Heart left ventricle (tissue), 13 donors: ENCODE measurements around the gene TMEM237.

Experiments used
- CTCF ChIP-seq, 12 donors: fragments of 200-600 bp; sonication (generic) in 4 of 12; IDR thresholded peaks; one replicate each; pipeline versions ENCODE4 v1.5.0 to v1.8.0; 2018 to 2022; ENCODE audit warnings: antibody characterized with exemption in 12 of 12, mild to moderate bottlenecking in 5 of 12
- POLR2A ChIP-seq, 2 donors: fragments of 450-650 bp; IDR thresholded peaks; one replicate each; pipeline ENCODE4 v1.6.1; 2017; ENCODE audit warnings: antibody characterized with exemption in 2 of 2, mild to moderate bottlenecking in 2 of 2, moderate library complexity in 2 of 2
- donor health status: ischemic (EF 13 %, LVEDD 7.1; RV severe dilation, severe dysfunction).
- donor health status: DM: no; HTN: yes; CAD: no.
- donor health status: DM: no; HTN: no; CAD: no.
- donor health status: ischemic (EF 25% LVEDD 6.9; RV normal size, moderate dysfunction).
- donor health status: ischemic (EF 25% LVEDD 5.7; RV mildly dilated, moderate dysfunction).
- donor health status: ischemic (EF 35%, LVEDD 5.7; RV mildly dilated, moderate dysfunction).
- donor health status: nonischemic (EF 11% LVEDD 7.7; RV severe dilation, severe dysfunction).
- donor health status: DM: yes; HTN: yes; CAD: no.
- donor health status: PGD.
- donor health status: ischemic (EF 29% LVEDD 5.4; RV normal size, mild dysfunction).
- donor health status: nonischemic (EF 23%, LVEDD 6.1; RV moderate dilation, normal function).

GRCh38 chr2:201647431-201647830 is 4.1 kb upstream of the TMEM237 start:
- no peak for TF ChIP-seq POLR2A (IDR thresholded peaks at IDR 0.05)
- no peak for TF ChIP-seq CTCF (IDR thresholded peaks at IDR 0.05)
